K562 (cell line): Measurements from ENCODE around the gene SLC7A1.

ENCODE experiments used
- POLR2A ChIP-seq: fragments of 450-650 bp; conservative IDR thresholded peaks from 2 replicates; pipeline ENCODE4 v1.6.1; 2016
- RFX5 ChIP-seq: IDR thresholded peaks from 2 replicates; pipeline ENCODE4 v1.6.1; 2011; ENCODE audit warnings: low read depth, mild to moderate bottlenecking, improper control_type of control experiment, low read length

- no peak for TF ChIP-seq POLR2A
- TF ChIP-seq RFX5: no peak
Observed at GRCh38 chr13:29511106-29511796, 84.2 kb downstream of the SLC7A1 start.
